Stimulated activated CD8-positive, alpha-beta memory T cell treated with anti-CD3 and anti-CD28 coated beads, Interleukin-2, amount 100 ng/mL, for 48 hours (primary cell): ENCODE data around the gene KIAA0408.
A peak's percentile ranks its signal among the peaks of the same experiment; 100 is the strongest.
"Not testable (repeated sequence)": the region's sequence is repeated elsewhere in the genome, so short reads cannot be mapped to it uniquely, and the experiment has no call there.

Source experiments
- DNase-seq, 2 donors: peaks; one replicate each; pipeline ENCODE4 v3.0.0-alpha.2; 2020; ENCODE audit warnings: low read depth in 2 of 2

Gene KIAA0408

DNA sequence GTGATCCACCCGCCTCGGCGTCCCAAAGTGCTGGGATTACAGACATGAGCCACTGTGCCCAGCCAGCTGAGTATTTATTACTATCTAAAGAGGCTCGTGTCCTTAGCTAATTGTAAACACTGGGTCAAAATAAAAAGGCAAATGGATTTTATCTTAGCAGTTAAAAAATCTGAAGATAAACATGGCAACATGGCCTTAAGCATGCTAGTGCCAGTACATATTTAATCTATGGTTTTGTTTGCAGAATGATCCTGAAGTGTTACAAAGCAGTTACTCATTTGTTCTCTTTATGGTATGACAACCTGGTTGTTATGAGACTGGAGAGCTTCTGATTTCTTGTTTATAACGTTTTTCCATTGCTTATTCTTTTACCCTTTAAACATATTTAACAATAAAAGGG, 3.9 kb upstream of the KIAA0408 start:
- no peak for DNase-seq

DNA sequence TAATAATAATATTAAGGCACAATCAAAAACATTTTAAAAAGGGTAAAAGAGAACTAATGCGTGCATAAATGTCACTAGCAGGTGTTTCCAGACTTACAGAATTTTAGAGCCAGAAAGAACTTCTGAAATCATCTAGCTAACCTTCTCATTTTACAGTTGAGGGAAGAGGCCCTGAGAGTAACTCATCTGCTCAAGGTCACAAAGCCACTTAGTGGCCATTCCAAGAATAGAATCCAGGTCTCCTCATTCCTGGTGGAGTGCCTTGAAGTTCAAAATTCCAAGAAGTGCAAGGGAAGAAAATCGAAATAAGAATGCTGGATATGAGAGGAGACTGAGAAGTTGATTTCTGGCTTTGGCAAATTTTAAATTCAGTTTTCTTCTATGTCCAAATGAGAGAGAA, 3.2 kb upstream of the KIAA0408 start:
- no peak for DNase-seq

DNA sequence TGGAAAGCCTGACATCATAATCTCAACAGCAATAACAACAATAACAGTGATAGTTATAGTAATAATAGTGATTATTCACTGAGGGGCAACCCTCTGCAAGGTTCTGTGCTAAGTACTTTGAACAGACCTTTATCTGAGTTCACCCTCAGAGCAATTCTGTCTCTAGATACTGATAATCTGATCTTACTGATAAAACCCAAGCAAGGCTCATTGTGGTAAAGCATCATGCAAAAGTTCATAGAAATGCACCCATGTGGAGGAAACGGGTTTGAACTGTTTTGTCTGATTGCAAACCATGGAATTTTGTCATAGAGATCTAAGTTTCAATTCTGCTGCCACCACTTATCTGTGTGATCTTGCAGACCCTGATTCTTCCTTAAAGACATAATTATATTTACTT, 1.3 kb upstream of the KIAA0408 start:
- no peak for DNase-seq

DNA sequence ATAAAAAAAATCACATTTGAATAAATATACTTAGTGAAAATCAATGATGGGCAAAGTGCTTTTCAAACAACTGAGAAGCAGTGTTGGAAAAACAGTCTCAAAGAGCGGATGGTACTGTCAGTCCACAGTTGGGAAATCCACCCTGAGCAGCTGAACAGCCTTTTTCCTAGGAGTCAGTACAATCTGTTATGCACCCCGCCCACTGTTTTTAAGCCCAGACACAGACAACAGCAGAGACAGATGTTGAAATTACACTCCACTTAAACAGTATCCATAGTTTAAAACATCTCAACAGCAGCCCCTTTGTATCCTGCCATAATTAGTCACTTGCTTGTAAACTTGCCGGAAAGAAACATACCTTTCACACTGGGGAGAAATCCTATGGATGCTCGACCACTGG, 372 bp downstream of the KIAA0408 start:
- no peak for DNase-seq

DNA sequence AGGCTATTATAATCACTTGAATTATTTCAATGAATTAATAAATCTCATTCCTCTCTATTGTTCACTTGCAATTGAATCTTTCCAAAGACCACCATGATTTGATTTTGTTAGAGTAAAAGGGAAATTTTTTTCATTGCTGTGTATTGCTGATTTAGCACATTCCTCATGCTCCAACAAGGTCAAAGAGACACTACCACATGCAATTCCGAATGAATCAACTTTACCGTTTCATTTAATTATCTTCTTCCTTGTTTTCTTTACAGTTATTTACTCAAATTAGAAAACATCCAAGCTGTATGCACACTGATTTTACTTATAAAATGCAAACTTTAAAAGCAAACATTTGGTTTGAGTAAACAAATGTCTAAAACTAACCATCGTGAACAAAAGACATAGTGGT, 967 bp downstream of the KIAA0408 start:
- no peak for DNase-seq

DNA sequence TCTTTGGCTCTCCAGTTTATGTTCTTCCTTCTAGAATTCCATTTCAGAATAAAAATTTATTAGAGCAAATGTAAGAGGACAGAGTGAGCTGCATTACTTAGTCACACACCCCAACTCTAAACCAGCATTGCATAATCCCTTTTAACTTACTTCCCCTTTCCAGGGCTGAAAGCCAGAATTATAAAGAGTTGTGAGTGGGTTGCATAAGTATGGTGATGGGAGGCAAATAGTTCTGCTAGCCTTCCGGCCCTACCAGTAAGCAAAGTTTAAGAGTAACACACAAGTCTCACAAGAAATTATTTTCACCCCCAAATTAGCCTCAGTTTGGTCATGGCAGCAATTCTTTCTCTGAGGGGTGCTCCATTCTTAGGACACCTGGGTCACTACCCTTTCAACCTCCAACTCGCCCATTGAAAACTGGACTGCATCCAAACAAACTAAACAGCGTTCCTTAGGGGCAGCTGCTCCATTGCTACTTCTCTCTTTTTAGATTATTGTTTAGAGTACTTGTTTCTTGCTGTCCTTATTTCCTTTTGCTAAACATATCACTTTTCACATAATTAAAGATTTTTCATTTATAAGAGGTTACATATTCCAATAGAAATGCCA, 1.6 kb downstream of the KIAA0408 start:
- DNase-seq: no peak

DNA sequence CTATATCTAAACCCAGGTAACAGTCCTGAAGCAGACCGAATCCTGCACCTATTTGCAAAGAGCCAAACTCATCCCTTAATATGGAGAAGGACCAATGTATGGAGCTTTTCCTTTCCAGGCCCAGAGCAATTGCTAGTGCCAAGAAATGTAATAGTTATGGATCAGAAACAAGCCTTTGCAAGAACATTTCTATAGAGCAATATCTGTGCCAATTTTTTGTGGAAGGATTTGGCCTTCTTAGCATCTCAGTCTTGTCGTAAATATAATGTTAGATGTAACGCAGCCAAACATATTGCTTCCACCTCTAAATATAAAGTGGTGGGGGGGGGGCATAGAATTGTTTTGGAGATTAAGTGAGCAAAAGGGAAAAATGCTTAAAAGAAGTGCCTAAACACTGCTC, 2.7 kb downstream of the KIAA0408 start:
- no peak for DNase-seq

DNA sequence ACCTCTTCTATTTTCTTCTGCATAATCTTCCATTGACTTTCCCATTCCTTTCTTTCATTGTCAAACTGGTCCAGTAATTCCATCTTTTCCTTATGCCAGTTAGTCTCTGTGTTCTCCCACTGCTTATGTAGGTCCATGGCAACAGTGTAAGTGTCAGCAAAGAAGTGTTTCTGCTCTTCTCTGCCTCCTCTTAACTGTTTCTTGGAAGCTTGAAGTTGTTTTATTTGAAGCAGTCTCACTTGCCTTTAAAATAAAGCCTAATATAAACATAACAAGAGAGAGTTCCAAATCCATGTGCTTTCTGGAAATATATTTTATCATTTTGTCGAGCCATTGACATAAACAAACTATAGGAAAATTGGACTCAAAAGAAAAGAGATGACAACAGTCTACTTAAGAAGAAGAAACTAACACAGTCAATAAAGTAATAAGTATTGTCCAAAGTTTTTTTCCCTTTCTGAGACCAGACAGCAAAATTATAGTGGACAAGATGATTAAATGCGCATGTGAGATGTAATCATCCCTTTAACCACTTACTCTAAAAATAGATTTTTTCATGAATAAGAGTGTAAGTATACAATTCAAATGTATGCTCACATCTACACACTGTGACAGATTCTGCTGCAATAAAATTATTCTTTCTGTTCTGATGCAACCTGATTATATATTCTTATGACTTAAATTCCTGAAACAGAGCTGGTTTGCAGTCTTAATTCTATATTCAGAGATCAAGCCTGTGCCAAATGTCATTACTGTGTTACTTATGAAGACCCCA, 5.2 kb downstream of the KIAA0408 start:
- no peak for DNase-seq

DNA sequence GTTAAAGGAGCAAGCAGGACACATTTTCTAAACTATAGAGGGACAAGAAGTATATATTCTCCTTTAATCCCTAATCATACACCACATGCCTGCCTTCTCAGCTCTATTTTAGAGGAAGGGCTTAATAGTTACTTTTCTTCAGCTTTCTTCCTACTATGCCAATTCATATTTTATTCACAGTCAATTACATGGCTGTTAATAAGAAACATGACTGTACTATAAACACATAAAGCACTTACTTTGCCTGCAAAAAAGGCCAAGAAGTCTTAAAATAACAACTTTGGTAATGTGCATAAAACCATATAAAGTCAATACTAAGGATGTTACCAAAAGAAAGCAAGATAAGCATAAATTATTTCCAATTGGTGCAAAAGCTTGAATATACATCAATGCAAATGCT, 6.4 kb downstream of the KIAA0408 start:
- no peak for DNase-seq

DNA sequence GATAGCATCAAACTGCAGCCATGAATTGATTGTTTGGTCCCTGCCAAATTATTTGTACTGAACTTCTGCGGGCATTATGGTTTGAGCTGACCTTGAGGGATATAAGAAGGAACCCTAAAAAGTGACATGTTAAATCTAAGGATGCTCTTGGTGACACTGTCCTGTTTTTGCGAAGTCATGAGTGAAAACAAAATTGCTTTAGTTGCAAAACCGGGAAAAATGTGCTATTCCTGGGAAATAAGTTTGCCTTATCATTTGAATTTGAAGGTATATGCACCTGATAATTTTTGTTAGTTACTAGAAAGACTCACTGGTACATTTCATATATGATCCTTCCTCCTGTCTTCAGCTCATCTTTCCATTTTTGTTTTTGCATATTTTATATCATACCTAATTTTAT, 7.8 kb downstream of the KIAA0408 start:
- no peak for DNase-seq

DNA sequence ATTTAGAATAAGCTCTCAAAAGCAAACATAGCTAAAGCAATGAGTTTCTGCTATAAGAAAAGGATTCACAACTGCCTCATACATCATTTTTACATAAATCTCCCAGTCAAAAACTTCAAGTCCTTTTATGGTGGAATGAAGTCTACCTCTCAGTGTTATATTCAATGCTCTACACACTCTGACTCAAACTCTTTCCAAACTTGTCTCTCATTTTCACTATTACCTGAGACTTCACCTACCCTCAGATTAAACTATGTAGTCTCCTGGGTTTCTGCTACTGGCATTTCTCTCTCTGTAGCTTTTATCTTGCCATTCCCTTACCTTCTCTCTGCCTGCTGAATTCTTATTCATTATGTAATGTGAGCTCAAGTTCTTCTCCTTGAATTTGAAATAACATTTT, 11.4 kb downstream of the KIAA0408 start:
- no peak for DNase-seq

DNA sequence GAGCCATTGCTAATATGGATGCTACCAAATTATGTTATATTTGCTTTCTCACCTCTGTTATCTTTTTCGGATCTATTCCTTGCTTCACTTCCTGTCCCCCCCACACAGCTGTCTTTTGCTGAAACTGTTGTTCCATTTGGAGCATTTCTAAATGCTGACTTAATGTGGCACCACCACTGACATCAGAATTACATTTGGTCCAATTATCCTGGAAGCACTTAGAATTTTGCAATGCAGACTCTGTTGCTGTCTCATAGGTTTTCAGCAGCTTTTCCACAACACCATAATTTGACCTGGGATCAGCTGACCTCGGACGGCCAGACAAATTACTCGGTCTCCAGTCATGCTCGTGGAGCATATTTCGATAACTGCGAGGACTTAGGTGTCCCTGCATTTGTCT, 12.8 kb downstream of the KIAA0408 start:
- no peak for DNase-seq

DNA sequence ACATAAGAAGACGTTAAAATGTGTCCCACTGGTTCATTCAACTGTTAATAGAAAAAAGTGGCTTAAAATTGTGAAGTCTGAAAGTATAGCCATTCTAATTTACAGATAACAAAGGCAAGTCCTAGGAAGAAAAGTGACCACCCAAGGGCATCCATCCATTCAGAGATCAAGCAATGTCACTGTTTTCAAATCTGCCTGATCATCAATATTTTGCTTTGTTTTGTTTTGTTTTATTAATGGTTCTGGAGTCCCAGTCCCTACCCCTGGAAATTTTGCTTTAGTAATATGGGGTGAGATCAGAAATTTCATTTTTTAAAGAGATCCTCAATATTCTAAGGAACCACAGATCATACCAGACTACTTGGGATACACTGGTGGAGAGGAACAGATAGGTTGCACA, 17.3 kb downstream of the KIAA0408 start:
- DNase-seq: no peak

DNA sequence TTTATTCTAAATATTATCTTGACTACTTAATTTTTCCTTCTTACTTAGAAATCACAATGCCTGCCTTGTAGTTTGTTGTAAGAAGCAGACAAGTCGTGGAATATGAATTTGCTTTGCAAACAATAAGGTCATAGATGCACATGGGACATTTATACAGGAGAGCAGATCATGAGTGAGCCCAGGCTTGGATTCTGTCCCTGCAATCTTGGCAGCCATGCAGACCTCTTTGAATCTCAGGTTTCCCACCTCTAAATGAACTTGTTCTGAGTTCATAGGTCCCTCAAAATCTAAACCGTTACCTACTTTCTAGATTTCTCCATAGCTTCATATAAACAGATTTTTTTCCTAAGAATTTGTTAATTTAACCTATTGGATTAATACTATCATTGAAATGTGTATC, 19.5 kb downstream of the KIAA0408 start:
- DNase-seq: no peak

DNA sequence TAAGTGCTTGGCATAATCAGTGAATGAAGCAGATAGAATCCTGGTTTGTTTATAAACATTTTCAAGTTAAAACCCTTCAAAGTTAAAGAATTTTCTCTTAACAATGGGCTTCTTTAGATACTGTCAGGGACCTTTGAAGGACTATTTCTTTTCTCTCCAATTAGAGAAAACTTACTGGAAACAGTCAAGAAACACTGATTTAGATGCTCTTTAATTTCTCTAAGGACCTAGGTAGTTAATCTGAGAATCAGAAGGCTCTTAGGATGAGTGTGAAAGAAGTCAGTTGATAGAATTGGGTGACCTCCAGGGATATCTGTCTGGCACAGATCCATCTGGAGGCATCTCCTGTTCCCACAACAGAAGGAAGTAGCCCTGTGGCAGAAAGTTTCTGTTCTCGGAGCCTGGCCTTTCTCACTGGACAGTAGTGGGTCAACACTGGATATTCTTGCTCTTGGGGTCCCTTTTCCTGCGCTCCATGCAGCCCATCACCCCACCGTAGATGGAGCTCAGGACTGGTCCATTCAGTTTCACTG, 22.5 kb downstream of the KIAA0408 start:
- no peak for DNase-seq

DNA sequence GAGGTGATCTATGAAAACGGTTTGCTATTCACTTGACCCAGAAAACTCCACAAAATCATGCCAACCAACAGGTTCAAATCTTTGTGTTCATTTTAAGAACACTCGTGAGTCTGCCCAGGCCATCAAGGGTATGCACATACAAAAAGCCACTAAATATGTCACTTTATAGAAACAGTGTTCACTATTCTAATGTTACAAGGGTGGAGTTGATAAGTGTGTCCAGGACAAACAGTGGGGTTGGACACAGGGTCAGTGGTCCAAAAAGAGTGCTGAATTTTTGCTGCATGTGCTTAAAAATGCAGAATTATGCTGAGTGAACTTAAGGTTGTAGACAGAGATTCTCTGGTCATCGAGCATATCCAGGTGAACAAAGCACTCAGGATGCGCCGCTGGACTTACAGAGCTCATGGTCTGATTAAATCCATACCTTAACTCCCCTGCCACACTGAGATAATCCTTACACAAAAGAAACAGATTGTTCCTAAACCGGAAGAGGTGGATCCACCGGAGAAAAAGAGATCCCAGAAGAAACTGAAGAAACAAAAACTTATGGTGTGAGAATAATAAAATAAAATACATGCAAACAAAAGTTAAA, 23.5 kb downstream of the KIAA0408 start:
- no peak for DNase-seq

DNA sequence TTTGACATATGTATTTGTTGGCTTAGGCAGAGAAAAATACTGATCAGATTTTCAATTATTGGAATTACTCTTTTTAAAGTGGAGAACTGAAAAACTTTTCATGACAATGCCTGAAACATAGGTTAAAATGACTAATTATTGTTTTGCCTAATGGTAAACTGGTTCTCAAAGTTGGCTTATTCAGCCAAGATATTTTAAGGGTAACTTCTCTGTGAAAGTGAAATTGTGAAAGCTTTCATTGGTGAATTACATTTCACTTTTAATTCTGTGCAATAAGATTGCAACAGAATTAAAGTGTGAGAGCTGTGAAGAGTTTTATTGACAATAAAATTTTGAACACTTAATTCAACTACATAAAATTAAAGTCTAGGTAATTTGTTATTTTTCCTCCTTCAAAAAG, 24.5 kb downstream of the KIAA0408 start:
- DNase-seq: no peak

DNA sequence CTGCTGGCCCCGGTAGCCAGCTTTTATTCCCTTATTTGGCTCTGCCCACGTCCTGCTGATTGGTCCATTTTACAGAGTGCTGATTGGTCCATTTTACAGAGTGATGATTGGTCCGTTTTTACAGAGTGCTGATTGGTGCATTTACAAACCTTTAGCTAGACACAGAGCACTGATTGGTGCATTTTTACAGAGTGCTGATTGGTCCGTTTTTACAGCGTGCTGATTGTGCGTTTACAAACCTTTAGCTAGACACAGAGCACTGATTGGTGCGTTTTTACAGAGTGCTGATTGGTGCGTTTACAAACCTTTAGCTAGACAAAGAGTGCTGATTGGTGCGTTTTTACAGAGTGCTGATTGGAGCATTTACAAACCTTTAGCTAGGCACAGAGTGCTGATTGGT, 30.6 kb downstream of the KIAA0408 start:
- not testable (repeated sequence) for DNase-seq

DNA sequence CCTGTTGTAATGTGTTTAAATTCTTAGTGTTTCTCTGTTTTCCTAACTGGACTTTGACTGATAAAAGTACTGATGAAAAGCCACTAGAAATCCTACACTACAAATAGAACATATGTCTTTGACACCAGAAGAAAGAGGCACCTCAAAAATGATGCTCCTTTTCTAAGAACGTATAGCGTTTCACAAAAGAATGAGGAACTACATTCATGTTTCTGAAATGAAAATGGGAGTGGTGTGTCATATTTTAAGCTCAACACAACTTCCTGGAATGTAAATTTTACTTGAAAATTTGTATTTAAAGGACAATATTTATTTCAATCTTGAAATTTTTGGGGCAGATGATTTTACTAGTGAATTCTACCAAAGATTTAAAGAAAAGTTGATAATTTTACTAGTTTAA, 35.3 kb downstream of the KIAA0408 start:
- DNase-seq: no peak

DNA sequence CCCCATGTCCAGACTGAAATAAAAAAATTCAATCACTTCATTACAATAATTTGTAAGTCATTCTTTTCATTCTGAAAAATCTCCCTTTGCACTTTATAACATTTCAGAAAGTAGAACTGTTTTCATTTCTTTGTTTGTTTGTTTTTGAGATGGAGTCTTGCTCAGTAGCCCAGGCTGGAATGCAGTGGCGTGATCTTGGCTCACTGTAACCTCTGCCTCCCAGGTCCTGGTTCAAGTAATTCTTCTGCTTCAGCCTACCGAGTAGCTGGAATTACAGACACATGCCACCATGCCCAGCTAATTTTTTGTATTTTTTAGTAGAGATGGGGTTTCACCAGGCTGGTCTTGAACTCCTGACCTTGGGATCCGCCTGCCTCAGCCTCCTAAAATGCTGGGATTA, 38.0 kb downstream of the KIAA0408 start:
- DNase-seq: not testable (repeated sequence)

DNA sequence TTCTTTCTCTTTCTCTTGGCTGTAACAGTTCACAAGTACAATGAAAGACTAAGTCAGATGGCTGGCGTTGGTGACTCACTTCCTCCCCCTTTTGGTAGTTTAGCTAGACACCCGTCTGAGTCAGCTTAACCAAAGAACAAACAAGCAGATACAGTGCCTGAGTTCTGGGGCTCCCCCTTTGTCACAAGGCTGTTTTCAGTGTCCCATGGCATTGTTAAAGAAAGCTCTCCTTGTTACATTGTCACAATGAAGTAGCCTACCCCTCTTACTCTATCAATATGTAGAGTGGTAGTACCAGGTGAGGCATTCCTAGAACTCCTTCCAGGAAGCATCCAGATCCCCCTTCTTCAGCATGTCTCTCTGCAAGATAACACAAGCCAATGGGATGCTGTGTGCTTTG, 38.6 kb downstream of the KIAA0408 start:
- DNase-seq: peak; percentile 45 to 57

DNA sequence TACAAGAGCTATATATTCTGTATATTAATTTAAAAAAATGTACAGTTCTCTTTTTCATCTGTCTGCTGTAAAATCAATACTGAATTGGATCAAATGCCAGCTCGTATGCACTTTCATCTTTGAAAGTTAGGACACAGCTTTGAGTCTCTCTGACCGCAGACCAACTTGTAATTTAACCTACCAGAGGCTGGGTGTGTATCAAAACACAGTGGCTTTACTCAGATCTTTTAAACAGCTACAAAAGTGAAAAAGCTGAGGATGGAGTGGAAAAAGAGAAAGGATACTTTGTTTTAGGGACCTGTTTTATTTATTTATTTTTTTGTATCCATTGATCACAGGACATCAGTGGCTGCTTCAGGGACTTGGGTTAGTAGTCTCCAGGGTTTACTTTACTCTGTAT, 44.1 kb downstream of the KIAA0408 start:
- DNase-seq: no peak

DNA sequence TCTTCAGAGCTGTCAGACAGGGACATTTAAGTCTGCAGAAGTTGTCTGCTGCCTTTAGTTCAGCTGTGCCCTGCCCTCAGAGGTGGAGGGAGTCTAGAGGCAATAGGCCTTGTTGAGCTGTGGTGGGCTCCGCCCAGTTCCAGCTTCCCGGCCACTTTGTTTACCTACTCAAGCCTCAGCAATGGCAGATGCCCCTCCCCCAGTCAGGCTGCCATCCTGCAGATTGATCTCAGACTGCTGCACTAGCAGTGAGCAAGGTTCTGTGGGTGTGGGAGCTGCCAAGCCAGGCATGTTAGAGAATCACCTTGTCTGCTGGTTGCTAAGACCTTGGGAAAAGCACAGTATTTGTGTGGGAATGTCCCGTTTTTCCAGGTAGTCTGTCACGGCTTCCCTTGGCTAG, 46.1 kb downstream of the KIAA0408 start:
- DNase-seq: not testable (repeated sequence)
